Globus pallidus (tissue), 1 donor: ENCODE data around the gene TK2.

Source experiments
- DNase-seq: peaks from one replicate; pipeline ENCODE4 v3.0.0-alpha.2; 2015; ENCODE audit warnings: low spot score

TK2 gene

GRCh38 chr16:66483689-66484452 lies 66.1 kb downstream of the TK2 start:
- peak; percentile 69 for DNase-seq

DNA sequence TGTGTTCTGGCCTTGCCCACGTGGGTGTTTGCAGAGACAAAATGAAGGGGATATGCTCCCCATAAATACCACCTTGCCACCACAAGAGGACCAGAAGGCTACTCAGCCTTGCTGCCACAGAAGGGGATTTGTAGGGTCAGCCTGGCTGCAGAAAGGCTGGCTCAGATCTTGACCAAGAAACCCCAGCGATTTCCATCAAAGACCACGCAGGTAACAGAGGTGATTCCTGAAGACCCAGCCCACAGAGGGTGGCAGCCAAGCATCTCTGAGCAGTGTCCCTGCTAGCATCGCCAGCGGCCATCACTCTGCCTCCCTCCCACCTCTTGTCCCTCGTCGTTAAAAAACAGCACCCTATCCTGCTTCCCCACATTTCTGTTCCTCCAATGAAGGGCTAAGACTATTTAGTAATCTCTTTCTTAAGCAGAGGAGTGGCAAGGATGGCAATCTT lies 68.0 kb downstream of the TK2 start:
- DNase-seq: no peak

GRCh38 chr16:66481081-66481942 lies 68.6 kb downstream of the TK2 start:
- DNase-seq: no peak

DNA sequence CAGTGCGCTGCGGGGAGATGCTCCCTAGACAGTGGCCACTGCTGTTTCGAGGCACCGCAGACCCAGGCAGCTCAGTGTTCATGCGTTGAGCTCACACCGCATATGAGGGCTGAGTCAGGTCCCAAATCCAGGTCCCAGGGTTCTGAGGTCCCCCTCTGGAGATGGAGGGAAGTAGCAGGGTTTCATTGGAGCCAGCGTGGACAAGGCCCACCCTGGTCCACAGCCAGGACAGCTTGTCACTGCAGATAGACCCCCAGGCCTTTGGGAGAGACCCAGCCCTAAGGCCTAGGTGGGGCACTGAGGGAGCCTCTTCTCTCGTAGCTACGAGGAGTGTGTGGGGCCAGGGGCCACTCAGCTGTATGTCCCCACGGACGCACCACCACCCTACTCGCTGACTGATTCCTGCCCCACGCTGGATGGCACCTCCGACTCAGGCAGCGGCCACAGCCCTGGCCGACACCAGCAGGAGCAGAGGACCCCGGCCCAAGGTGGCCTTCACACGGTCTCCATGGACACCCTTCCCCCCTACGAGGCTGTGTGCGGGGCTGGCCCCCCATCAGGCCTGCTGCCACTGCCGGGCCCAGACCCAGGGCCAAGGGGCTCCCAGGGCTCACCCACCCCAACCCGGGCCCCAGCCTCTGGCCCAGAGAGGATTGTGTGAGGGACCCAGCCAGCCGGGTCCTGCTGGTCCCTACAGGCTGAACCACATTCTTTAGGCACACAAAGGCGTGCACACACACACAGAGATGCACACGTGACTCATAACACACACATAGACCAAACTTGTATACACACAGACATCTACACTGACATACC lies 69.4 kb downstream of the TK2 start:
- DNase-seq: no peak

DNA sequence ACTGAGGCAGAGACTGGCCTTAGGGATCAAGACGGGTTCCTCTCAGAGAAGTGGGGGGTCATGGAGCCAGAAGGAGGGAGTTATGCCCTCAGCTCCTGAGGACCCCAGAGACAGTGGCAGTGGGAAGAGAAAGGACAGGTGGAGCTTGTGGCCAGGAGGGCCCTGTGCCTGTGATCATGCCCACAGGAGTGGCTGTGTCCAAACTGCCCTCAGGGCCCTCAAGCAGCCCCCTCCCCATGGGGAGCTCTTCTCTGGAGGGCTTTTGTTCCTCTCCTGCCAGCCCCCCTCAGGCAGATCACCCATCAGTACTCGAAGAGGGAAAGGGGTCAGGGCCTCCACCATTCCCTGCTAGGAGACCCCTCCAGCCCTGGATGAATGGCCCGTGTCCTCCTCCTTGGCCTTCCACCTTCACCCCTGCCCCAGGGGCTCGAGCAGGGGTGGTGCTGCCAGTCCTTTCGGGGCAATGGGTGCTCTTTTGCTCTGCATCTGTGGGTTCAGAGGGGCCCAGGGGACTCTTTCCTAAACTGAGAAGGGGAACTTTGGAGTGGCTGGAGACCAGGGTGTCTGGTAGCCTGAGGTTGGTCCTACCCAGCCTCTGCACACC lies 70.2 kb downstream of the TK2 start:
- no peak for DNase-seq

- peak; percentile 61 for DNase-seq
These were observed 71.0 kb downstream of the TK2 start for GRCh38 chr16:66478733-66479511.

GRCh38 chr16:66477028-66477515 lies 72.8 kb downstream of the TK2 start:
- no peak for DNase-seq

GRCh38 chr16:66476328-66477027 lies 73.4 kb downstream of the TK2 start:
- DNase-seq: no peak

DNA sequence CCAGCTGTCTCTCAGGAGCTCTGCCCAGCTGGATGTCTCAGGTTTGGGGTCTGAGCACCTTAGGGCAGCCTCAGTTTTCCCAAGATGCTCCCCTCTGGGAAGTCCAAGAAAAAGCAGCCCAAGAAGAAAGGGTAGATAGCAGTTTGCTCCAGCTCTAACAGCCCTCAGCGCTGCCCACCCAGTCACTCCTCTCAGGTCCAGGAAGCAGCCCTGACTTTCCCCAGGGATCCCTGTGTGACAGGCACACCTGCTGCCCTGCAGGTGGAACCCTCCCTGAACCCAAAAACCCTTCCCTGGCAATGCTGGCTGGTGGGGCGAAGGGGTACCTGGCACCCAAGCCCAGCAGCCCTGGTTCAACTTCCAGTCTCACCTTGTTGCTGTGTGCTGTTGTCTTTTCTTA lies 74.7 kb downstream of the TK2 start:
- no peak for DNase-seq

DNA sequence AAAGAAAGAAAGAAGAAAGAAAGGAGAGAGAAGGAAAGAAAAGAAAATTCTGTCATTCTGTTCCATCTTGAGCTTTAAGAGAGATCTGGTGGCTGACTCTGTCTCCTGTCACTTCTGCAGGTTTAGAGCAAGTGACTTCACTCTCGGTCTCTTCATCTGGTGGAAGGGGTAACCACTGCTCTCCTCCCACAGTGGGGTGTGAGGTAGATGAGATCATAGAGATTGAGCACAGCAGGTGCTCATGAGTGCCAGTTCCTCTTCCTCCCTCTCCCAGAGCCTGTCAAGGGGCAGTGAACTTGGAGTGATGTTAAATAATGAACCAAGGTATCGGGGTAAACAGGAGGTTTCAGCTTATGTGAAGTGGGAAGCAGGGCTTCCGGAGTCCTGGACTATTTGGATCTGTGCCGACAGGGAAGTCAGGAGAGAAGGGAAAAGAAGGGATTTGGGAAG lies 75.1 kb downstream of the TK2 start:
- DNase-seq: no peak

GRCh38 chr16:66473654-66474519 lies 76.0 kb downstream of the TK2 start:
- no peak for DNase-seq

DNA sequence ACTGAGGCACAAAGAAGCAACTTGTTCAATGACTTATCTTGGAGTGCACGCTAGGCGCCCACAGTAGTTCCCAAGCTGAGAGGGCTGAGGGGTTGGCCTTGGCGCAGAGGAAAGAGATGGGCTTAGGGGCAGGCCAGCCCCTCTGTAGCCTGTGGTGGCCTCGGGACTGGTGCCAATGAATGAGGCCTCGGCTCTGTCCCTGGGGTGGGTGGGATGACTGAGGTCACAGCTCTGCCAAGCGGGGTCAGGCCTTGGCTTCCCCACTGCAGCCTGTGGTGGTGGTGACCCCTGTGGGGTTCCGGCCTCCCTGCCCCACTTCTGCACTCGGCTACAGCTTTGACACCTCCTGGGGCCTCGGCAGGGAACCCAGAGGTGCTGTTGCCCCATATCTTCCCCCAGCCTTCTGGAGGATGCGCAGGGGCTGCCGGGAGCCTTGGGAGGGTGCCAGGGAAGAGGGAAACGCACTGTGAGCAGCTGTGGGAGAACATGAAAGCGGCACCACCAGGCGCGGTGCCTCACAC lies 76.8 kb downstream of the TK2 start:
- DNase-seq: no peak

DNA sequence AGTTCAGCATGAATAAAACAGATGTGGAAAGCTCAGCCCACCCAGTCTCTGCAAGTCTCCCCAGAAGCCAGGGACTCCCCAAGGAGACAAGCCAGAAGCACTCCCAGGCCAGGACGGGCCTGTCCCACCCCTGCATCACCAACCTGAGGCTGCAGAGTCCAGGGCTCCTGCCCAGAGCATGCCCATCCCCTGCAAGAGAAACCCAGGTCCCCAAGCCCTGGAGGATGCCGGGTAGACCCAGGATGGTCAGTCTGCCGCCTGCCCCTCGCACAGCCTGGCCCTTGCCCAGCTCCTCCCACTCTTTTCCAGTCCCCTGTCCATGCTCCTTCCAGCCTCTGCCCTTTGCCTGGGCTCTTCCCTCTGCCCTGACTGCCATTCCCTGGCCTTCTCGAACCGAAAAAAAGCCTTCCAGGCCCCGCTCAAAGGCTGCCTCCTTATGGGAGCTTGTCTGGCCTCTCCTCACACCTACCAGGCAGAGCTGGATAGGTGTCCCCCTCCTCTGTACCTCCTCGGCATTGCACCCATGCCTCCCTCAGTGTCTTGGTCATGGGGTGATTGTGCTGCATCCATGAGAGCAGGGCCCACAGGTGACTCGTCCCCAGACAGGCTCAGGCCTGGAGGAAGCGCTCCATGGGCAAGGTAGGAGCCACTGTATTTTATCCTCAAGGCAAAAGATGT lies 78.1 kb downstream of the TK2 start:
- DNase-seq: no peak

- no peak for DNase-seq
These were observed 78.7 kb downstream of the TK2 start for GRCh38 chr16:66471264-66471663.

DNA sequence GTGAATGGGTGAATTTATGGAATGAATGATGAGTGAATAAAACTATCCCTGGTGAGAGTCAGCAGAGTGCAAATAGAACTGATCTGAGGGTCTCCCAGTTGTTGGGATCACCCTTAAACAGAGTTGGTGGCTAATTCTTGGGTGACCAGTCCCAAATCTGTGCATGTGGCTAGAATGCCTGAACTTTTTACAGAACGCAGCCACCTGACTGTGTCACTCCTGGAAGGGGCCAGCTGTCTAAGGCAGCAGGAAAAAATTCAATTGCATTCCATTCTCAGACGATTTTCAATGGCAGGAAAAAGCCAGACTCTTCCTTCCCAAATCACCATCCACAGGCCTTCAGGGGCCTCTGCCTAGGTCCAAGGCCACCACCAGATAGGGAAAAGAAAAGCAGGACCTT lies 79.4 kb downstream of the TK2 start:
- no peak for DNase-seq

DNA sequence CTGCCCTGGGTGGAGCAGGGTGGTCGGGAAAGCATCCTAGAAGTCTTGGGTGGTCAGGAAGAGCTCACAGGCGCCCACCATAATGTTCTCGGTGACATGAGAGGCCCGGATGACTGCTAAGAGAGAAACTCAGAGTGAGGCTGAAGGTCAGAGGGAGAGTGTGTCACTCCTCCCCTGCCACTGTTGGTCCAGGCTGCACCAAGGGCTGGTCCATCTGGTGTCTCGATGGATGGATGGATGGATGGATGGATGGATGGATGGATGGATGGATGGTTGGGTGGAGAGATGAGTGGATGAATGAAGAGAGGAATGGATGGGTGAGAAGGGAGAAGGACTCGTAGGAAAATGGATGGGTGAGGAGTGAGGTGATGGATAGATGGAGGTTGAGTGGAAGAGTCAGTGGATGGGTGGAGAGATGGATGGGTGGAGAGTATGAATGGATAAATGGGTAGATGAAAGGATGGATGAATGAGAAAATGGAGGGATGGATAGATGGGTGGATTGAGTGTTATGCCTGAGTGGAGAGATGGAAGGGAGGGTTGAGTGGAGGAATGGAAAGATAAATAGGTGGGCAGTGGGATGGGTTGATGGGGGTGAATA lies 79.9 kb downstream of the TK2 start:
- no peak for DNase-seq

DNA sequence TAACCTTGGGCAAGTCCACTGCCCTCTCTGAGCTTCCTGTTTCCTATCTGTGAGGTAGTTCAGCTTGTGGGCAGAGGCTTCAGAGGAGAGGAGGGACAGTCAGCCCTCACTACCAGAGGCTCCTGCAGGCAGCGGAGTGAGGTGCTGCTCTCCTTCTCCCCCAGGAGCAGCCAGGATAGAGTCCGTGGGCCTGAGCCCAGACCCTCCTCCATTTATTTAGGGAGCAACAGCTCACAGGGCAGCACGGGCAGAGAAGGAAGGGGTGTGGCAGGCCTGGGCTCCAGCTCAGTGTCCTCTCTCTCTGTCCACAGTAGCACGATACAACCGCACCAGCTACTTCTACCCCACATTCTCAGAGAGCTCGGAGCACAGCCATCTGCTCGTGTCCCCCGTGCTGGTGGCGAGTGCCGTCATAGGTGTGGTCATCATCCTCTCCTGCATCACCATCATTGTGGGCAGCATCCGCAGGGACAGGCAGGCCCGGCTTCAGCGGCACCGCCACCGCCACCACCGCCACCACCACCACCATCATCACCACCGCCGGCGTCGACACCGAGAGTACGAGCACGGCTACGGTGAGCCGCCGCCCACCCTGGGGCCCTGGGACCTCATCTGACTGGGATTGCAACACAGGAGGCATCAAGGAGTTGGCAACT lies 80.5 kb downstream of the TK2 start:
- no peak for DNase-seq
